ENCODE data around the gene RFX1.
"Not testable (repeated sequence)": the region's sequence is repeated elsewhere in the genome, so short reads cannot be mapped to it uniquely, and the experiment has no call there.

RFX1 gene

DNA sequence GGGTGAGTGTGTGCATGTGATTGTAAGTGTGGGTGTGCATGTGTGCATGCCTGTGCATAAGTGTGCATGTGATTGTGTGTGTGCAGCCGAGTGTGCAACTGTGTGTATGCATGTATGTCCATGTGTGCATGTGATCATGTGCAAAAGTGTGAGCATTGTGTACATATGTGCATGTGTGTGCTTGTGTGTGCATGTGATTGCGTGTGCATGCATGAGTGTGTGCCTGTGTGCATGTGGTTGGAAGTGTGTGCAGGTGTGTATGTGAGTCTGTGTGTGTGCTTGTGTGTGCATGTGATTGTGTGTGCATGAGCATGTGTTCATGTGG, 71.4 kb downstream of the RFX1 start:
- no peak for DNase-seq (ENCODE audit: low read depth in 2 of 2)

DNA sequence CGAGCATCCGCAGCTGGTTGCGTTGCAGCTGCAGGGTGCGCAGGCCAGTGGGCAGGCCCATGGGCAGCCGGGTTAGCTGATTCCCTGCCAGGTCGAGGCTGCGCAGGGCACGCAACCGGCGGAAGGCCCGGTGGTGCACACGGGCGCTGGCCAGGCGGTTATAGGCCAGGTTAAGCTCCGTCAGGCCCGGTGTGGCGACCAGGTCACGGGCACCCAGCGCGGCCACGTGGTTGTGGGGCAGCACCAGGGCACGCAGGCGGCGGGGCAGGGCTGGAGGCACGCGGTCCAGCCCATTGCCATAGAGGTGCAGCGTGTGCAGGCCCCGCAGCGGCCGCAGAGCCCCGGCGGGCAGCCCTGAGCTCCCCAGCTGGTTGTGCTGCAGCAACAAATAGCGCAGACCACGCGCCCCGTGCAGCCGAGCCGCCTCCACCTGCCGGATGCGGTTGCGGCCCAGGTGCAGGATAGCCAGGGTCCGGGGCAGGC, 73.2 kb downstream of the RFX1 start:
- no peak for DNase-seq (ENCODE audit: low read depth in 2 of 2)

DNA sequence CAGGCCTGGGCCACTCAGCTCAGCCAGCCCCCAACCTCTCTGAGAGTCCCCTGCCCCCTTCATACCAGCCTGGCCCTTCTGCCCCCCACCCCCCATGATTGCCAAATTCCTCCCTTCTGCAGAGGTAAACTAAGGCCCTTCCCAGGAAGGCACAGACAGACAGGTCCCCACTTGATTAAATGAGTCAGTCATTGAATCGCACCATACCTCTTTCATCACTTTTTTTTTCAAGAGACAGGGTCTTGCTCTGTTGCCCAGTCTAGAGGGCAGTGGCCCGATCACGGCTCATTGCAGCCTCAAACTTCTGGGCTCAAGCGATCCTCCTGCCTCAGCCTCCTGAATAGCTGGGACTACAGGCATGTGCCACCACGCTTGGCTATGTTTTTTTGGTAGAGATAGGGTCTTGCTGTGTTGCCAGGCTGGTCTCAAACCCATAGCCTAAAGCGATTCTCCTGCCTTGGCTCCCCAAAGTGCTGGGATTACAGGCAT, 73.9 kb downstream of the RFX1 start:
- DNase-seq (ENCODE audit: low read depth in 2 of 2), result no peak

DNA sequence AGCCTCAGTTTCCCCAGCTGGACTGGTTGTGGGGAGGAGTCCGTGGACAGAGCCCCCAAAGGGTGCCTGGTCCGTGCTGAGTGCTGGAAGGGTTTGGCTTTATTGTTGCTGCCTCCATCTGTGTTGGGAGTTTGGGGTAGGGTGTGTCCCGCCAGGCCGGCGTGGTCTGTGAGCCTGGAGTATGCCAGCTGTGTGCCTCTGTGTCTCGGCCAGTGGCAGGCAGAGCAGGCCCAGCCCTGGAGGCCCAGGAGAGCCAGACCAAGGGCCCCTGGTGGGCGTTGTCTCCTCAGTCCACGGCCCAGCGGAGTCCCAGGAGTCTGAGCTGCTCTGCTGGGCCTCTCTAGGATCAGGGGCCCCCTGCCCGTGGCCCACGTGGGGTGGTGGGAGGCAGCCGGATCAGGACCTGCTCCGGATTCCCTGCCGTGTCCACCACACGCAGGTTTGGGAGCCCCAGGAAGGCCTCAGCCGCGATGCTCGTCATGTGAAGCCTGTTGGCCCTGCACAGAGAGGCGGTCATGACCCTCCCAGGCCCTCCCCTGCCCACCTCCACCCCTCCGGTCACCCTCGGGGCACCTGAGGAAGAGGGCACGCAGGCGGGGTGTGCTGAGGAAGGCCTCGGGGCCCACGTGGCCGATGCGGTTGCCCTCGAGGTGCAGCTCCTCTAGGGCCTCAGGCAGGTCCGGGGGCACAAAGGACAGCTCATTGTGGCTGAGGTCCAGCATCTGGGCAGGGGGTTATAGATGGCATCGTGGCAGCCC, 74.5 kb downstream of the RFX1 start:
- DNase-seq (ENCODE audit: low read depth in 2 of 2), result no peak

DNA sequence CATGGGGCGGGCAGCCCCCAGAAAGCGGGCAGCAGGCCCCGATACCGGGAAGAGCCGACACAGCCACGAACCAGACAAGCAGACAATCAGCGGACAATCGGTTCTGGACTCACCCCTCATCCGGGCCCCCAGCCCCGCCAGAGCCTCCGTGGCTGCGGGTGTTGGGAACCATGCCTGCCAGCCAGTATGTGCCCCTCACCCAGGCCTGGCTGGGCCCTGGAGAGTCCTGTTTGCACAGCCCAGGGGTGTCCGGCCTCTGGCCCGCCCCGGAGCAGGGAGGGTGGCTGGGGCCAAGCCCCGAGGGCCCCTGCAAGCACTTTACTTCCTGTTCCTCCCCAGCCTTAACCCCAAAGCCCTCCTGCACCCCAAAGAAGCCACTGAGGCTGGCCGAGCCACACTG, 75.7 kb downstream of the RFX1 start:
- no peak for DNase-seq (ENCODE audit: low read depth in 2 of 2)

DNA sequence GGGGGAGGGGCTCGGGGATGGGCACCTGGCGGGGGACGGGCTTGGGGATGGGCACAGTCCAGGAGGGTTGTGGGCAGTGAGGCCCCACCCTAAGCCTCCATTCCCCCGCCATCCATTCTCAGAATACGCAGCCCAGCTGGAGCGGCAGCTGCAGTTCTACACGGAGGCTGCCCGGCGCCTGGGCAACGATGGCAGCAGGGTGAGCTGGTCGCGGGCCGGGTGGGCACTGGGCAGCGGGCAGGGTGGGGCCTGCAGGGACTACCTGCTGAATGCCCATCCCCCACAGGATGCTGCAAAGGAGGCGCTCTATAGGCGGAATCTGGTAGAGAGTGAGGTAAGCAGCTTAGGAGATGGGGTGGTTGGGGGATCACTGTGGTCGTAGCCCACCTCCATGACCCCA, 76.2 kb downstream of the RFX1 start:
- no peak for DNase-seq (ENCODE audit: low read depth in 2 of 2)

DNA sequence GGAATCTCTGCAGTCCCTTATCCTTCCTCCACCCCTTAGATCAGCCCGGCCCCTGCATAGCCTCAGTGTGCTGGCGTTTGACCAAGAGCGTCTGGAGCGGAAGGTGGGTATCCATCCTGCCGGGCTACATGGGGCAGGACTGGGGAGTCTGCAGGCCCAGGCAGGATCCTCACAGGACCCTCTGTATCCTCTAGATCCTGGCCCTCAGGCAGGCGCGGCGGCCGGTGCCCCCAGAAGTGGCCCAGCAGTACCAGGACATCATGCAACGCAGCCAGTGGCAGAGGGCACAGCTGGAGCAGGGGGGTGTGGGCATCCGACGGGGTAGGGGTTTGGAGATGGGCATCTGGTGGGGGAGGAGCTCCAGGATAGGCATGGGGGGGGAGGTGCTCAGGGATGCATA, 76.8 kb downstream of the RFX1 start:
- no peak for DNase-seq (ENCODE audit: low read depth in 2 of 2)

DNA sequence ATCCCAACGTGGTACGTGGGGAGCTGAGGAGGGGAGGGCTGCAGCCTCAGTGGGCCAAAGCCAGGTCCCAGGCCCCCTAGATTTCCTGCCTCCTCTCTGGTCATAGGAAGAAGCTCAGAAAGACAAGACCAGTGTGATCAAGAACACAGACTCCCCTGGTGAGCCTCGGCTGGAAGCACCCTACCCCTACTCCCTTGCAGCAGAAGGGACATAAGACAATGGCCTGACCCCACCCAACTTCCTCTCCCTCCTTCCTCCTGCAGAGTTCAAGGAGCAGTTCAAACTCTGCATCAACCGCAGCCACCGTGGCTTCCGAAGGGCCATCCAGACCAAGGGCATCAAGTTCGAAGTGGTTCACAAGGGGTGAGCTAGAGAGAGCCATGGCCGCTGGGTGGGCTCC, 79.4 kb downstream of the RFX1 start:
- no peak for DNase-seq (ENCODE audit: low read depth in 2 of 2)

DNA sequence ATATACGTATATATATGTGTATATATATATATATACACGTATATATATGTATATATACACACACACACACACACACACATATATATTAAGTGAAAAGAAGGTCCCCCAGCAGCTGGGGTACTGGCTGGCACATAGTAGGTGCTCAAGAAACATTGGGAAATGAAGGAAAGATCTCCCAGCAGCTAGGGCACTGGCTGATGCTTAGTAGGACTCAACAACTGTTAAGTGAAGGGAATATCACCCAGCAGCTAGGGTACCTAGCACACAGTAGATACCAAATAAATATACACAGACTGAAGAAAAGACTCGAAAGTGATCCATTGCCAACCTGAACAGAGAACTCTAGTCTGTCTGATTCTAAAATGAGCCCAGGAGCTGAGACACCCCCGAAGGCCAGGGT, 80.1 kb downstream of the RFX1 start:
- DNase-seq (ENCODE audit: low read depth in 2 of 2), result no peak

DNA sequence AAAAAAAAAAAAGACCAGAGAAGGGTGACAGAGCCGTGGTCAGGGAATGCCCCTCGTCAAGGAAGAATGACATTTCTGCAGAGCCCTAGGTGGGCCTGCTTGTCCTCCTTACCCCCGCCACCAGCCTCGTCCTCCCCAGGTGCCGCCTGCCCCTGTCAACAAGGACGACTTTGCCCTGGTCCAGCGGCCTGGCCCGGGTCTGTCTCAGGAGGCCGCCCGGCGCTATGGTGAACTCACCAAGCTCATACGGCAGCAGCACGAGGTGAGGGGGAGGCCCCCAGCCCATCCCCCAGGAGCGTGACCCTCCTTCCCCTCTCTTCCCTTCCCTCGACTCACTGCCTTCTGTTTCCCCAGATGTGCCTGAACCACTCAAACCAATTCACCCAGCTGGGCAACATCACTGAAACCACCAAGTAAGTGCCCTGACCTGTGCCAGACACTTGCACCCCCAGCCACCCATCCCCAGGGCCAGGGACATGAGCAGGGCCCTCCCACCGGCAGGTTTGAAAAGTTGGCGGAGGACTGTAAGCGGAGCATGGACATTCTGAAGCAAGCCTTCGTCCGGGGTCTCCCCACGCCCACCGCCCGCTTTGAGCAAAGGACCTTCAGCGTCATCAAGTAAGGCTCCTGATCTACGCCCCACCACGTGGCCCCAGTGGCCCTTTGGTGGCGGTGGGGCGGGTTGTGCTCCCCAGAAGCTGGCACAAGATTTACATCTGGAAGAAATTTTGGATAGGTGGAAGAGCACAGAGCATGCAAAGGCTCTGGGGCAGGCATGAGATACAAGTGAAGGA, 82.7 kb downstream of the RFX1 start:
- DNase-seq (ENCODE audit: low read depth in 2 of 2), result no peak

DNA sequence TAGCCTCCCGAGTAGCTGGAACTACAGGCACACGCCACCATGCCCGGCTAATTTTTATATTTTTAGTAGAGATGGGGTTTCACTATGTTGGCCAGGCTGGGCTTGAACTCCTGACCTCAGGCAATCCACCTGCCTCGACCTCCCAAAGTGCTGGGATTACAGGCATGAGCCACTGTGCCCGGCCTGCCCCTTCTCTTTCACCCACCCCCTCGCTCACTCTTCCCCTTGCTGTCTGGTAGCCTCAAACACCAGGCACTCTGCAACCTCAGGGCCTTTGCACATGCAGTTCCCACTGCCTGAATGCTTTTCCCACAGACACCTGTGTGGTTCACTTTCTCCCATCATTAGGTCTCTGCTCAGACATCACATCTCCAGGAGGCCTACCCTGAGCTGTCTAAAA, 84.0 kb downstream of the RFX1 start:
- not testable (repeated sequence) for DNase-seq (ENCODE audit: low read depth in 2 of 2)

DNA sequence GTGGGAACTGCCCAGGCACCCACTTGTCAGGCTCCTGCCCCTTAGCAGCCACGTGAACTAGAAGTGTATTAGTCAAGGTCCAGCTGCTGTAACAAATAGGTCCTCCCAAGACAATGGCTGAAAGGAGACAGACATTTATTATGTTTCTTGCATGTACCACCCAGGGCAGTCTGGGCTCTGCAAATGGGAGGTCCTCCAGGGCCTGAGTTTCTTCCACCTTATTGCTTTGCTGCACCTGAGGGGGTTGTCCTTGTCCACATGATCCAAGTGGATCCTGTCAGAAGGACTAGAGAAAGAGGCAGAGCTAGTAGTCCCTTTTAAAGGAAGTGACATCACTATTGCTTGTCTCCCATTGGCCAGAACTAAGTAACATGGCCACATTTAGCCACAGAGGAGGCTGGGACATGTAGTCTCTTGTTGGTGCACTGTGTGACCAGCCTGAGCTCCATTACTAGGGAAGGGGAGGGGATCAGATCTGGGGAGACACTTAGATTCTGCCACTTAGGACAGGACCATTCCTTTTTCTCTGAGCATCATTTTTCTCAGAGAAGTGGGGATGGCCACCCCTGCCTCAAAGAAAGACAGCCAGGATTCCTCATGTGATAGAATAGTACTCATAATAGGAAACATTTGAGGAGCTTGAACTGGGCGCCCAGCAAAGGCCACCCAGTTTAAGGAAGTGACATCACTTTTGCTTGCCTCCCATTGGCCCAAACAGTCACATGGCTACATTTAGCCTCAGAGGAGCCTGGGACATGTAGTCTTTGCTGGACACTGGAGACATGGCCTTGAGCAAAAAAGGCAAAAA, 85.0 kb downstream of the RFX1 start:
- no peak for DNase-seq (ENCODE audit: low read depth in 2 of 2)

DNA sequence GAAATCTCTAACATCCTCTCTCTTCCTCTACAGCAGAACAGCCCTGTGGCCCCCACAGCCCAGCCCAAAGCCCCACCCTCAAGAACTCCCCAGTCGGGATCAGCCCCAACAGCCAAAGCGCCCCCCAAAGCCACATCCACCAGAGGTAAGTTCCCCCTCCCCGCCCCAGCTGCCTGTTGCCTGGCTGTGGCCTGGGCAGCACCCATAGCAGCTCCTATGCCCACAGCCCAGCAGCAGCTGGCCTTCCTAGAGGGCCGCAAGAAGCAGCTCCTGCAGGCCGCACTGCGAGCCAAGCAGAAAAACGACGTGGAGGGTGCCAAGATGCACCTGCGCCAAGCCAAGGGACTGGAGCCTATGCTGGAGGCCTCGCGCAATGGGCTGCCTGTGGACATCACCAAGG, 85.6 kb downstream of the RFX1 start:
- no peak for DNase-seq (ENCODE audit: low read depth in 2 of 2)

DNA sequence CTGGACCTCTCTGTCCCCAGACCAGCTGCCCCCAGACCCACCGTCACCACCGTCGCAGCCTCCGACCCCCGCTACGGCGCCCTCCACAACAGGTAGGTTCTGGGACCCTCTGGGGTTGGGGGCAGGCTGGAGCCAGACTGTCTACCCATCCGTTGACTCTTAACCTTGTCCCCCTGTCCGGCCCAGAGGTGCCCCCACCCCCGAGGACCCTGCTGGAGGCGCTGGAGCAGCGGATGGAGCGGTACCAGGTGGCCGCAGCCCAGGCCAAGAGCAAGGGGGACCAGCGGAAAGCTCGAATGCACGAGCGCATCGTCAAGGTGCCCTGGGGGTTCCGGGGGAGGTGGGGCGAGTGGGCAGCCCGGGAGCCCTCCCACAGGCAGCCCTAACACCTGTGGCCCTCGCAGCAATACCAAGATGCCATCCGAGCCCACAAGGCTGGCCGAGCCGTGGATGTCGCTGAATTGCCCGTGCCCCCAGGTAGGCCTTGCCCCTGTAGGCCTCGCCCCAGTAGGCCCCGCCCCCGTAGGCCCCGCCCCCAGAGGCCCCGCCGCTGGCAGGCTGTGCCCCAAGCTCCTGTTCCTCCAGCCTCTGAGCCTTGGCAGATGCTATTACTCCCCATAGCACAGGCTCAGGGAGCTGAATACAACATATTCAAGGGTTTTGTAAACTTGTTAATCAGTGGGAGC, 87.3 kb downstream of the RFX1 start:
- no peak for DNase-seq (ENCODE audit: low read depth in 2 of 2)

DNA sequence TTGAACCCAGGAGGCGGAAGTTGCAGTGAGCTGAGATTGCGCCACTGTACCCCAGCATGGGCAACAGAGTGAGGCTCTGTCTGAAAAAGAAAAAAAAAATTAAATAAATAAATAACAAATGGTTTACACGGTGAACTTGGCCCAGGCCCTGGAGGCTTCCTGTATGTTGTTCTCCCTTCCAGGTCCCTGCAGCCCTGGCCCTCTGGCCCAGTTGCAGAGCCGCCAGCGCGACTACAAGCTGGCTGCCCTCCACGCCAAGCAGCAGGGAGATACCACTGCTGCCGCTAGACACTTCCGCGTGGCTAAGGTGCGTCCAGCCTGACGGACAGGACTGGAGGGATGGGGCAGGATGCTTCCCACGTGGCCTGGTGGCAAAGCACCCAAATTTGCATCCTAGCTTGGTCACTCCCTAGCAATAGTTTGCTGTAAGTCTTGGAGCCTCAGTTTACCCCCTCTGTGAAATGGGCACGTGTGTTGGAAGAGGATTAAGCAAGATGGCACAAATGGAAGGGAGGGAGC, 88.2 kb downstream of the RFX1 start:
- no peak for DNase-seq (ENCODE audit: low read depth in 2 of 2)

DNA sequence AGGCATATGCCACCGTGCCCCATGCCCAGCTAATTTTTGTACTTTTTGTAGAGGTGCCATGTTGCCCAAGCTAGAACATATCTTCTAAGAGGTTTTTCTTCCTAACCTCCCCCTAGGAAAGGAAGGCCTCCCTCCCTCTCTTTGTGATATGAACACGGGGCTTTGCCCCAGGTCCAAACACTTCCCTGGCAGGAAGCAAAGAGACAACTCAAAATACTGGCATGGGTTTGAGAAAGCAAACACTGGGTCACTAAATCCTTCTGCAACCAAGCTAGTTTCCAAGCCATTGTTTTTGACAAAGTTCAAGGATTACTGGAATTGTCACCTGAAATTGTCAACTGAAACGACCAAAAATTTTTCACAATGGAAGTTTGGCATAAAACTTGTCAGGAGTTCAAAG, 91.3 kb downstream of the RFX1 start:
- DNase-seq (ENCODE audit: low read depth in 2 of 2), result no peak

DNA sequence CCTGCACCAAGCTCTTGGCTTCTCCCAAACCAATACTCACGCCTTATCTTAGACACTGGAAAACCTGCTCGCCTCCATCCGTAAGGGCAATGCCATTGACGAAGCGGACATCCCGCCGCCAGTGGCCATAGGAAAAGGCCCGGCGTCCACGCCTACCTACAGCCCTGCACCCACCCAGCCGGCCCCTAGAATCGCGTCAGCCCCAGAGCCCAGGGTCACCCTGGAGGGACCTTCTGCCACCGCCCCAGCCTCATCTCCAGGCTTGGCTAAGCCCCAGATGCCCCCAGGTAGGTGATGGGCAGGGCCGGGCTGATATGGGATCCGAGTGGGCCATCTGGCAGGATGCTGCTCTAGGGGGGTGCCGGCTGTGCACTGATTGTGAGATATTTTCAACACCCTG, 92.8 kb downstream of the RFX1 start:
- no peak for DNase-seq (ENCODE audit: low read depth in 2 of 2)

All from stimulated activated CD8-positive, alpha-beta memory T cell treated with anti-CD3 and anti-CD28 coated beads, Interleukin-15, amount 100 ng/mL, for 4 hours (primary cell).